ENCODE results near the gene PSMG2. TPM values are rescaled to one million over a fixed set of nuclear protein-coding genes. Genes with fewer than 3 reads are reported as not detected.

PSMG2 gene
- total RNA-seq, 1 experiment from 2014 or later: 125 TPM

DNA sequence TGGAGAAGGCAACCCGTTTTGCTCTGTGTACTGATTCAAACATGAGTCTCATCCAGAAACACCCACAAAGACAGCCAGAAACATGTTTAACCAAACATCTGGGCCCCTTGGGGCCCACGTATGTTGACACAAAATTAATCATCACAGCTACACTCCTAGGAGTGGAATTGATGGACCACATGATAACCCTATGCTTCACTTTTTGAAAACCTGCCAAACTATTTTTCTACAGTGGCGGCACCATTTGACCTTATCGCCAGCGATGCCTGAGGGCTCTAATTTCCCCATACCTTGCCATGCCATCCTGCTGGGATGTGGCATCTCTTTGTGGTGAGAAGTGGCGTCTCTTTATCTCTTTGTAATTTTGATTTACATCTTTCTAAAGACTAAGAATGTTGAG, 38.5 kb downstream of the PSMG2 start:
- Histone ChIP-seq H4K20me1 (ENCODE audit: insufficient read depth, low read depth, low read length) (no peaks in the 10 kb centered on the region), H3K4me1 (ENCODE audit: low read length) (peaks cover 6% of the 10 kb centered on the region; the same call in 1 of the 2 replicates), H3K9me2 (replicated peaks; ENCODE audit: insufficient read depth, low read length) (no peaks in the 10 kb centered on the region), H3K27ac (ENCODE audit: low read length) (no peak overlapping the region), H3K9ac (ENCODE audit: low read length) (no peak overlapping the region), H3K9me3 (ENCODE audit: low read length) (no peaks in the 10 kb centered on the region), H3K4me2 (ENCODE audit: low read depth, low read length, poor library complexity, severe bottlenecking) (no peak overlapping the region), H3K79me2 (ENCODE audit: low read length) (no peaks in the 10 kb centered on the region), H3K36me3 (ENCODE audit: insufficient read depth, low read length) (no peaks in the 10 kb centered on the region), H3K4me3 (ENCODE audit: low read length) (no peak overlapping the region), H3K27me3 (ENCODE audit: low read length) (no peaks in the 10 kb centered on the region), H2AFZ (ENCODE audit: low read length) (no peak overlapping the region)
- no peak for DNase-seq

DNA sequence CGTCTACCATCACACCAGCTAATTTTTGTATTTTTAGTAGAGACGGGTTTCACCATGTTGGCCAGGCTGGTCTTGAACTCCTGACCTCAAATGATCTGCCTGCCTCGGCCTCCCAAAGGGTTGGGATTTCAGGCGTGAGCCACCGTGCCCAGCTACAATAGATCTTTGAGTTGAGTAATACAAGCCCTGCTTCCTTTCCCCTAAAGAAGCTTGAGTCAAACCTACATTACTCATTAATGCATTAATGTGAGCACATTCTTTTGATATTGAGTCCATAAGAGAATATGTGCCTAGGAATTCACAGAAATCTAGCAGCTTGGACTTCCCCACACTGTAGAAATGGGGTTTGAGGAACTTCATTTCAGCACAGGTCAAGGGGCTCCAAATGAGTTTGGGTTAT, 39.6 kb downstream of the PSMG2 start:
- Histone ChIP-seq H3K4me3 (ENCODE audit: low read length) (no peak overlapping the region), H3K9me3 (ENCODE audit: low read length) (no peaks in the 10 kb centered on the region), H3K27me3 (ENCODE audit: low read length) (no peaks in the 10 kb centered on the region), H2AFZ (ENCODE audit: low read length) (no peak overlapping the region), H3K4me1 (ENCODE audit: low read length) (peaks cover 6% of the 10 kb centered on the region; the same call in 1 of the 2 replicates), H4K20me1 (ENCODE audit: insufficient read depth, low read depth, low read length) (no peaks in the 10 kb centered on the region), H3K9me2 (replicated peaks; ENCODE audit: insufficient read depth, low read length) (no peaks in the 10 kb centered on the region), H3K79me2 (ENCODE audit: low read length) (no peaks in the 10 kb centered on the region), H3K27ac (ENCODE audit: low read length) (no peak overlapping the region), H3K4me2 (ENCODE audit: low read depth, low read length, poor library complexity, severe bottlenecking) (no peak overlapping the region), H3K9ac (ENCODE audit: low read length) (no peak overlapping the region), H3K36me3 (ENCODE audit: insufficient read depth, low read length) (no peaks in the 10 kb centered on the region)
- no peak for DNase-seq

DNA sequence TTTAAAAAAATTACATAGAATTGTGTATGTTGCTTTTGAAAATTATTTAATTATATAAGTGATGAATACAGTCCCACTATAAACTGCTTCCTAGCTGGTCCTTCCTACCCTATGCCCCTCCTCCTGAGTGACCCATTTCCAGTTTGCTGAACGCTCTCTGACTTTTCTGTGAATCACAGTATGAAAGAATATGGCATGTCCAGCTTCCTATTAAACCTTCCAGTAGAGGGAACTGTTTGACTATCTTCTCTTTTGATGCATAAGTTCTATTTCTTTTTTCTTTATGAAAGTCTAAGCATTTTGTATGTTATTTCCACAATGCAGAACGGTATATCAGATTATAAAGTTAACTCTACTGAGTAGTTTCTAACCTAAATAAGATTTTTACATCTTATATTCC, 41.3 kb downstream of the PSMG2 start:
- Histone ChIP-seq H3K4me2 (ENCODE audit: low read depth, low read length, poor library complexity, severe bottlenecking) (no peak overlapping the region), H3K9ac (ENCODE audit: low read length) (no peak overlapping the region), H3K9me2 (replicated peaks; ENCODE audit: insufficient read depth, low read length) (no peaks in the 10 kb centered on the region), H3K9me3 (ENCODE audit: low read length) (no peaks in the 10 kb centered on the region), H3K27me3 (ENCODE audit: low read length) (no peaks in the 10 kb centered on the region), H3K27ac (ENCODE audit: low read length) (no peak overlapping the region), H2AFZ (ENCODE audit: low read length) (no peak overlapping the region), H3K79me2 (ENCODE audit: low read length) (no peaks in the 10 kb centered on the region), H3K4me3 (ENCODE audit: low read length) (no peak overlapping the region), H3K4me1 (ENCODE audit: low read length) (peaks cover 6% of the 10 kb centered on the region; the same call in 1 of the 2 replicates), H3K36me3 (ENCODE audit: insufficient read depth, low read length) (no peaks in the 10 kb centered on the region), H4K20me1 (ENCODE audit: insufficient read depth, low read depth, low read length) (no peaks in the 10 kb centered on the region)
- peak; percentile 81 for DNase-seq

DNA sequence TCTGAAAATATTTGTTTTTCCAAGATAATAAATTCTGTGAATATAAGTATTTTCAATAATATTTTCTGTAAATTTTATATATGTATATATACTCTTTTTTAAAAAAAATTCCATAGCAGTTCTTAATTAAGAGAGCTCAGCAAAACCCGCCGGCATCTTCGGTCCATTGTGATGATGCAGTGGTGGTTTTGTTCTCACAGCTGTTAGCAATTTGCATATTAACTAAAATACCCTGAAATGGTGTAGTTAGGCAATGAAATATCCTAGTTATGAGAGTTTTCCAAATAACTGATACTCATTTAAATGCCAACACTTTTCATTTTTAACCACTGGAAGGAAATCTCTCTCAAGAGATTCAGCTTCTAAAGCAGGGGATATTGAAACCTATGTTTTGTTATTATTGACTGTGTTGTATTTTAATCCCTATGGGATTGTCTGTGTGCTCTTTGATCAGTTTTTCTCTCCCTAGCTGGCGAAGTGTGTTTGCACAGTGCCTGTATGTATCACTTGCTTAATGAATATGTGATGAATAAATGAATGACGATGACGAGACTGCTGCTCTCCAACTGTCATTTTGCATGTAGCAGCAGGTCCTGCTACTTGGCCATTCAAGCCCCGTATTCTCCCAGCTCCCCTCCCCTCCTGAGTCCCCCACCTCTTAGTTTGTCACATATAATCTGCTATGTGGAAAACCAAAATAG, 42.4 kb downstream of the PSMG2 start:
- Histone ChIP-seq H2AFZ (ENCODE audit: low read length) (no peak overlapping the region), H3K9me3 (ENCODE audit: low read length) (no peaks in the 10 kb centered on the region), H3K9ac (ENCODE audit: low read length) (no peak overlapping the region), H3K4me1 (ENCODE audit: low read length) (peaks cover 10% of the 10 kb centered on the region; the same call in 1 of the 2 replicates), H3K27ac (ENCODE audit: low read length) (no peak overlapping the region), H3K36me3 (ENCODE audit: insufficient read depth, low read length) (no peaks in the 10 kb centered on the region), H3K9me2 (replicated peaks; ENCODE audit: insufficient read depth, low read length) (no peaks in the 10 kb centered on the region), H3K4me2 (ENCODE audit: low read depth, low read length, poor library complexity, severe bottlenecking) (no peak overlapping the region), H4K20me1 (ENCODE audit: insufficient read depth, low read depth, low read length) (no peaks in the 10 kb centered on the region), H3K79me2 (ENCODE audit: low read length) (no peaks in the 10 kb centered on the region), H3K27me3 (ENCODE audit: low read length) (no peaks in the 10 kb centered on the region), H3K4me3 (ENCODE audit: low read length) (no peak overlapping the region)
- no peak for DNase-seq

DNA sequence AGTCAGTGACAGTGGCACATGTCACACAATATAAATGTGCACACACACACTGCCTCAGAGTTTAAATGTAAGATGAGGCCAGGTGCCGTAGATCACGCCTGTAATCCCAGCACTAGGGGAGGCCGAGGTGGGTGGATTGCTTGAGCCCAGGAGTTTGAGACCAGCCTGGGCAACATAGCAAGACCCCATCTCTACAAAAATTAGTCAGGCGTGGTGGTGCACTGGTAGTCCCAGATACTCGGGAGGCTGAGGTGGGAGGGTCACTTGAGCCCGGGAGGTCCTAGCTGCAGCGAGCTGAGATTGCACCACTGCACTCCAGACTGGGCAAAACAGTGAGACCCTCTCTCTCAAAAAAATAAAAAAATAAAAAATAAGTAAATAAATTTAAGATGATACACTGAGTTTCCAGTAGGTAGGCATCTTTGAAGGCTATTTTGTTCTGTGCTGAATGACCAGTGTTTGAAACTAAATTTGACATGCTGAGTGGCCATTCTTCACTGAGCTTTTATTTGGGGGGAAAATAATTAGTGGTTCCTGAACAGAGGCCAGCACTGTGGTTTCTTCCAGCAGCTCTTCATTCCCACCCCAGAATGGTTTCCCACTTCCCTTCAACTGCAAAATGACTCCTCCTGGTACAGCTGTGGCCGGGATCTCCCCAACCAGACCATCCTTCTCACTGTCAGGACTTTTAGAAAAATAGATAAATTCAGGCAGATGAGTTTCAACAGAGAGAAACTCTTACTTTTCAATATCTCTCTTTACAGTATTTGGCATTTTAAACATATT, 44.9 kb downstream of the PSMG2 start:
- Histone ChIP-seq H3K36me3 (ENCODE audit: insufficient read depth, low read length) (no peaks in the 10 kb centered on the region), H3K9me3 (ENCODE audit: low read length) (no peaks in the 10 kb centered on the region), H4K20me1 (ENCODE audit: insufficient read depth, low read depth, low read length) (no peaks in the 10 kb centered on the region), H3K9ac (ENCODE audit: low read length) (no peak overlapping the region), H3K27ac (ENCODE audit: low read length) (no peak overlapping the region), H3K27me3 (ENCODE audit: low read length) (no peaks in the 10 kb centered on the region), H2AFZ (ENCODE audit: low read length) (no peak overlapping the region), H3K79me2 (ENCODE audit: low read length) (no peaks in the 10 kb centered on the region), H3K9me2 (replicated peaks; ENCODE audit: insufficient read depth, low read length) (no peaks in the 10 kb centered on the region), H3K4me1 (ENCODE audit: low read length) (peaks cover 14% of the 10 kb centered on the region; the same call in 1 of the 2 replicates), H3K4me2 (ENCODE audit: low read depth, low read length, poor library complexity, severe bottlenecking) (no peak overlapping the region), H3K4me3 (ENCODE audit: low read length) (no peak overlapping the region)
- no peak for DNase-seq

DNA sequence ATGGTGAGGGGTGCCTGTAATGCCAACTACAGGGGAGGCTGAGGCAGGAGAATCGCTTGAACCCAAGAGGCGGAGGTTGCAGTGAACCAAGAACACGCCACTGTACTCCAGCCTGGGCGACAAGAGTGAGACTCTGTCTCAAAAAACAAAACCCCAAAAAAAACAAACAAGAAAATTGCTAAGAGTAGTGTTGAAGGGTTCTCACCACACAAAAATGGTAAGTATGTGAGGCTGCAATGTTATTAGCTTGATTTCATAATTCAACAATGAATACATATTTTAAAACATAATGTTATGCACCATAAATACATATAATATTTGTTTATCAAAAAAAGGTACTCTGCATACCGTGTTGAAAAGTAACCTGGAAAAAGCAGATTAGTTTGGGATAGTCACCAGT, 45.8 kb downstream of the PSMG2 start:
- no peaks in the 10 kb centered on the region for H3K36me3 ChIP-seq (ENCODE audit: insufficient read depth, low read length)
- H3K79me2 ChIP-seq (ENCODE audit: low read length): no peaks in the 10 kb centered on the region
- no peaks in the 10 kb centered on the region for H3K9me2 ChIP-seq (replicated peaks; ENCODE audit: insufficient read depth, low read length)
- no peaks in the 10 kb centered on the region for H4K20me1 ChIP-seq (ENCODE audit: insufficient read depth, low read depth, low read length)
- no peaks in the 10 kb centered on the region for H3K27me3 ChIP-seq (ENCODE audit: low read length)
- no peak overlapping the region for H3K4me2 ChIP-seq (ENCODE audit: low read depth, low read length, poor library complexity, severe bottlenecking)
- no peak overlapping the region for H3K27ac ChIP-seq (ENCODE audit: low read length)
- no peak for DNase-seq
- no peak overlapping the region for H3K4me3 ChIP-seq (ENCODE audit: low read length)
- no peak overlapping the region for H3K9ac ChIP-seq (ENCODE audit: low read length)
- no peaks in the 10 kb centered on the region for H3K9me3 ChIP-seq (ENCODE audit: low read length)
- peaks cover 14% of the 10 kb centered on the region; the same call in 1 of the 2 replicates for H3K4me1 ChIP-seq (ENCODE audit: low read length)
- no peak overlapping the region for H2AFZ ChIP-seq (ENCODE audit: low read length)

DNA sequence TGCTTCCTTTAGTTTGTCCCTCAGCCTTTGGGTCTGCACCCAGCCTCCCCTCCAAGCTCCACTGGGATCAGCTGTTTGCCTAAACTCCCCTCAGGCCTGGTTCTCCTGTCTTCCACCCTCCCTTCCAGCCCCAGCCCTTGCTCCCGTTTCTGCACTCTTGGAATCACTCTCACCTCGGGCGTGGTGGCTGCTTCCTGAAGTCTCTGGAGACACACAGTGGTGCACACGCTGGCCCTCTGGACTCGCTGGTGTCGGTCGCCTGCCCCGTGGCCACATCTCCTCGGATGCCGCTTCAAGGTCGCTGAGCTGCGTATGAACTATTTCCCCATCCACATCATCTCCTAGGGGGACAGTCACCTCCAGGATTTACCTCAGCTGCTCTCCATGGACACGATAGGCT, 46.3 kb downstream of the PSMG2 start:
- H3K4me3 ChIP-seq (ENCODE audit: low read length): no peak overlapping the region
- H3K27me3 ChIP-seq (ENCODE audit: low read length): no peaks in the 10 kb centered on the region
- H3K9ac ChIP-seq (ENCODE audit: low read length): no peak overlapping the region
- no peak overlapping the region for H2AFZ ChIP-seq (ENCODE audit: low read length)
- no peak for DNase-seq
- H3K36me3 ChIP-seq (ENCODE audit: insufficient read depth, low read length): no peaks in the 10 kb centered on the region
- H3K4me1 ChIP-seq (ENCODE audit: low read length): peaks cover 14% of the 10 kb centered on the region; the same call in 1 of the 2 replicates
- no peaks in the 10 kb centered on the region for H4K20me1 ChIP-seq (ENCODE audit: insufficient read depth, low read depth, low read length)
- H3K4me2 ChIP-seq (ENCODE audit: low read depth, low read length, poor library complexity, severe bottlenecking): no peak overlapping the region
- no peaks in the 10 kb centered on the region for H3K9me2 ChIP-seq (replicated peaks; ENCODE audit: insufficient read depth, low read length)
- no peaks in the 10 kb centered on the region for H3K79me2 ChIP-seq (ENCODE audit: low read length)
- no peak overlapping the region for H3K27ac ChIP-seq (ENCODE audit: low read length)
- H3K9me3 ChIP-seq (ENCODE audit: low read length): no peaks in the 10 kb centered on the region

DNA sequence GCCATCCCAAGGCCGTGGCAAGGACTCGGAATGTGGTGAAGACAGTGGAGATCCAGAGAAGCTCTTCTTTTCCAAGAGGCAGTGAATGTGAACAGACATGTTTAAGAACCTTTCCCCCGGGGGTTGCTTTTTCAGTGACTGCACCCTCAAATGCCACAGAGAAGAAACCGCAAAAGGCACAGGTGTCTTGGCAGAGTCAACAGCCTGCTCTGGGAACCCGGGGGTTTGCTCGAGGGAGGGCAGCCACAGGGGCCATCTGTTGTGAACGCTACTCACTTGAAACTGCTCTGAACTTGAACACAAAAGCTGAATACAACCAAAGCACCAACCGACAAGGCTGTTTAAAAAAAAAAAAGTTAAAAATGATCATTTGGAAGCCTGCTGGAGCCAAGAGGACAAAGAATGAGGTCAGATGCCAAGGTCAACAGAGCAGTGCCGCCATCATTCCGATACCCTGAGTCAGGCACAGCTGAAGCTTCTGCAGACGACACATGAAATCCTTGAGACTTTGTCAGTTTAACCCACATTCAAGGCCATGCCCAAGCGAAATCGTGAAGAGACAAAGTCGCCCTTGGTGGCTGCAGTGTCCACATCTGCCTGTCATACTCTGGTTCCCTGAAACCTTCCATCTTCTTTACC, 47.4 kb downstream of the PSMG2 start:
- Histone ChIP-seq H3K4me2 (ENCODE audit: low read depth, low read length, poor library complexity, severe bottlenecking) (no peak overlapping the region), H3K4me1 (ENCODE audit: low read length) (peaks cover 12% of the 10 kb centered on the region; the same call in 1 of the 2 replicates), H3K9me3 (ENCODE audit: low read length) (no peaks in the 10 kb centered on the region), H3K9me2 (replicated peaks; ENCODE audit: insufficient read depth, low read length) (no peaks in the 10 kb centered on the region), H2AFZ (ENCODE audit: low read length) (no peak overlapping the region), H3K36me3 (ENCODE audit: insufficient read depth, low read length) (no peaks in the 10 kb centered on the region), H3K9ac (ENCODE audit: low read length) (no peak overlapping the region), H4K20me1 (ENCODE audit: insufficient read depth, low read depth, low read length) (no peaks in the 10 kb centered on the region), H3K79me2 (ENCODE audit: low read length) (no peaks in the 10 kb centered on the region), H3K27me3 (ENCODE audit: low read length) (no peaks in the 10 kb centered on the region), H3K4me3 (ENCODE audit: low read length) (no peak overlapping the region), H3K27ac (ENCODE audit: low read length) (no peak overlapping the region)
- no peak for DNase-seq
